KBM-7 (cell line): Measurements from ENCODE around the gene CMKLR1.

Experiments
- DNase-seq: peaks from one replicate; pipeline ENCODE4 v3.0.0-alpha.2; 2015
- in situ Hi-C: fragments of 300-500 bp; cut with MboI; formaldehyde crosslinking; loops from 2 replicates; pipeline ENCODE4 v1.14.3; 2020; ENCODE audit warnings: low sequenced_read_pairs, low pct_unique_long_range_greater_than_20kb, mixed read lengths

CMKLR1 gene

GRCh38 chr12:108253540-108253939, 85.6 kb downstream of the CMKLR1 start:
- in situ Hi-C loops, result no loop called here
- no peak for DNase-seq

GRCh38 chr12:108252523-108252922, 86.6 kb downstream of the CMKLR1 start:
- in situ Hi-C loops, result no loop called here

GRCh38 chr12:108248011-108248410, 91.1 kb downstream of the CMKLR1 start:
- in situ Hi-C loops, result no loop called here
- no peak for DNase-seq

More at GRCh38 chr12:108252523-108252922, 86.6 kb downstream of the CMKLR1 start:
- DNase-seq, result no peak

DNA sequence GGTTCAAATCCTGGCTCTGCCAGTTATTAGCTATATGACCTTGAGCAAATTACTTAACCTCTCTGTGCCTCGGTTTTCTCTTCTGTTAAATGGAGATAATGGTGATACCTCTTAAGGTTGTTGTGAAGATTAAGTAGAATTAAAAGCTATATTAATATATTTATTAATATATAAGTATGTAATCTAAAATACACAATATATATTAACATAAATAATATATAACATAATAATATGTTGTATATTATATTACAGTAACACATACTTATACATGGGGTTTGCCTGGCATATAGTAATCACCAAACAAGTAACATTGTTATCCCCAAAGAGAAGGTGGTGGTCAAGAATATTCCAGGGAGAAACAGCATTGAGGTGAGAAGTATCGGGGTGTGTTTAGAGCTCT, 92.0 kb downstream of the CMKLR1 start:
- in situ Hi-C loops, result no loop called here
- no peak for DNase-seq

DNA sequence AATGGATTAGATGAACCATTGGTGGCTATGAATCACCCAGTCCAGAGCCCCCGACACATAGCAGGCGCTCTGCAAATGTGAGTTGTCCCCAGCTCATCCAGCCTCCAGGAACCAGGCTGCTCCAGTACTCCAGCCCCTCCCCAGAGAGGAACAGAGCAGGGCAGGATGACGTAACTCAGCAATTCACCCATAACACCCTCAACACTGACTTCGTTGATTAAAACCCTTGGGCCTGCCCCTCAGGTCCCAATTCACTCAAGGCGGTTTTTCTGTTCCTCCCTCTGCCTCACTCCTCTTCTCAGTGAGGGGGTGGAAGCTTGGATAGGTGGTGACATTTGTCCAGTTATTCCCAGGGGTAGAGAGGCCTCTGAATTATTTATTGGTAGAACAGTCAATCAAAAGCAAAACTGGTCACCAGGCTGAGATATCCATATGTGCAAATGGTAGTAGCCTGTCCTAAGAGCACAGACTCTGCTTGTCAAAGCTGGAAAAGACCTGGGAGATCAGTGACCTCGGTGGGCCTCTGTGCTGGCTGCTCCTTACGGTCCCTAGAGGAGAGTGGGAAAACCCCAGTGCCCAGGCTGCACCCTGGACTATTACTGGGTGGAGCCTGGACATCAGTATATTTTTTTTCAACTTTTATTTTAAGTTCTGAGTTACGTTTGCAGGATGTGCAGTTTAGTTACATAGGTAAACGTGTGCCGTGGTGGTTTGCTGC, 97.0 kb downstream of the CMKLR1 start:
- no peak for DNase-seq
- in situ Hi-C loops, result no loop called here

- in situ Hi-C loops, result no loop called here
- DNase-seq, result no peak
Measured at GRCh38 chr12:108240928-108241327, 98.2 kb downstream of the CMKLR1 start.

GRCh38 chr12:108240027-108240785, 98.9 kb downstream of the CMKLR1 start:
- DNase-seq, result no peak
- in situ Hi-C loops, result no loop called here

DNA sequence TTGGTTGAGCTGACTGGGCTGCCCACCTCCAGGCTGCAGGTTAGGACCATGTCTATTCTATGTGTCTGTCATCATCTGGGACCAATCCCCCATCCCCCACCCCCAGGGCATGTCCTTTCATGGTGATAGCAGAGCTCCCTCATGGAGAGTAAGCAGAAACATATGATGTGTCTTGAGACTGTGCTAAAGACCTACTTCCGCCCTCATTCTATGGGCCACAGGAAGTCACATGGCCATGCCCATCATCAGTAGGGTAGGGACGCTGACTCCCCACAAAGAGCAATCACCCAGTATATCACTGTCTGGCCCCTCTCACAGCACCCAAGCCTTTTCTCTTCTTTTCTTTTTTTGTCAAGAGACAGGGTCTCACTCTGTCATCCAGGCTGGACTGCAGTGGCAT, 99.7 kb downstream of the CMKLR1 start:
- DNase-seq, result no peak
- in situ Hi-C loops, result no loop called here

DNA sequence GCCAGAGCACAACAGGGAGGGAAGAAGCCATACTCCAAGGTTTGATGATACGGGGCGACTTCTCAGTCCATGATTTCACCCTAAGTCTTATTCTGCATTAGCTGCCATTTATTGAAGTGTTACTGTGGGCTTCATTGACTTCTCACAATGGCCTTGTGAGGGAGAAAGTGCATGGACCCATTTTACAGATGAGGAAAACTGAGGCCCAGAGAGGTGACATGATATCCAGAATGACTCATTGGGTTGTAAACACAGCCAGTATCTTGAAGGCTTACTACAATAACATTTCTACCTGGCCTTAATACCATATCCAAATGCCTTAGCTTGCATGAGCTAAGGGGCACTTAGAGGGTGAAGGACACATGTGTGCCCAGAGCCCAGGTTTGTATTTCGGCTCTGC, 100.6 kb downstream of the CMKLR1 start:
- DNase-seq, result no peak
- in situ Hi-C loops, result no loop called here
